Measurements from ENCODE around the gene SYNM.
"Not testable (repeated sequence)": the region's sequence is repeated elsewhere in the genome, so short reads cannot be mapped to it uniquely, and the experiment has no call there.

SYNM gene

DNA sequence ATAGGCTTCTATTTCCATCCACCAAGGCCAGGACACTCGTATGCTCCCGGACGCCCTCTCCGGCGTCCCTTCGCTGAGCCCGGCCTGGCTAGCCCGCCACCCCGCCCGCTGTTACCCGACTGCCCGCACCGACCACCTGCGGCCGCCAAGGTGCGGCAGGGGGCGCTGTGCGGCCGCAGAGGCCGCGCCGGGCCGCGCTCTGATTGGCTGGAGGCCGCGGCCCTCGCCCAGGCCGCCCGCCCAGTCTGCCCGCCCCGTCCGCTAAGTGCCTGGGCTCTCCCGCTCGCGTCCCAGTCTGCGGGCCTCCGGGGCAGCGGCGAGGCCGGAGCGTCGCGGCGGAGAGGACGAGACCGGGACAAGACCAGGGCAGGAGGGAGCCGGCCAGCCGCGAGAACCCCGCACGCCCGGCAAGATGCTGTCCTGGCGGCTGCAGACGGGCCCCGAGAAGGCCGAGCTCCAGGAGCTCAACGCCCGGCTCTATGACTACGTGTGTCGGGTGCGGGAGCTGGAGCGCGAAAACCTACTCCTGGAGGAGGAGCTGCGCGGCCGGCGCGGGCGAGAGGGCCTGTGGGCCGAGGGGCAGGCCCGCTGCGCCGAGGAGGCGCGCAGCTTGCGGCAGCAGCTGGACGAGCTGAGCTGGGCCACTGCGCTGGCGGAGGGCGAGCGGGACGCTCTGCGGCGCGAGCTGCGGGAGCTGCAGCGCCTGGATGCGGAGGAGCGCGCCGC lies at the start of gene SYNM:
Gene SYNM (plus strand): TSS at position 293 of the 726 bp plus-strand sequence. CDS start 120 bp downstream, at position 413.
- peak; percentile 88 for DNase-seq (ENCODE audit: low spot score)

DNA sequence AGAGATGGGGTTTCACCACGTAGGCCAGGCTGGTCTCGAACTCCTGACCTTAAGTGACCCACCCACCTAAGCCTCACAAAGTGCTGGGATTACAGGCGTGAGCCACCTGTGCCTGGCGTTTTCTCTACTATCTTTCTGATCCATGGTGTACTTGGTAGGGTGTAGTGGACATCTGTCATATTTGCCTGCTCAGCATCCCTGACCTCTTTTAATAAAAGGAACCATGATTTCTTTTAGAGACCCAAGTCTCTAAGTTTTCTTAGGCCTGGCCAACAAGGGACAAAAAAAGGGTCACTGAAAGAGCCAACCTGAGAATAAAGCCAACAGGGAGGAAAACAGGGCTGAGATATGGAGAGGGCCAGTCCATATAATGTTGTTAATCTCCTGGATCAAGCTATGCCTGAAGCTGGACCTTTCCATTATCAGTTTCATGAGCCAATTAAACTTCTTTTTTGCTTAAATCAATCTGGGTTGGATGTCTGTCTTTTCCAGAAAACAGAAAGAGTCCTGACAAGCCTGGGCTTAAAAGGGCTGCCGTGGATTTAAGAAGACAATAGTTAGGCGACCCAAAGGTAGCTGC lies 49.2 kb upstream of the SYNM start:
- no peak for DNase-seq (ENCODE audit: low spot score)

DNA sequence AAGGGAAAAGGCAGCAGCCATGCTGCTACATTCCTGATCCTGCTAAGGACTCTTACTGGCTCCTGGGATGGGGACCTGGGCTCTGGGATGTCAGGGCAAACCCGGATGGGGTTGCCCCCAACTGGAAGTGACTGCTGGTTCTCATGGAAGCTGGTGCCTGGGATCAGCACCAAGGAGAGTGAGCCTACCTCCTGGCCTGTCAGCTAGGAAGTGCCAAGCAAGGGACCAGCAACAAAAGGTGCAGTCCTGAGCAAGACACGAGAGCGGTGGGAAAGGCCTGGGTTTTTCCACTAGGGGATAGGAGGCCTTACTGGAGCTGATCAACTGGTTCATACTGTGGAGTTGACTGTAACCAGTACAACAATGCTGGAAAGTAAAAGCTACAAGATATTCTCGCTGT lies 47.9 kb upstream of the SYNM start:
- no peak for DNase-seq (ENCODE audit: low spot score)

DNA sequence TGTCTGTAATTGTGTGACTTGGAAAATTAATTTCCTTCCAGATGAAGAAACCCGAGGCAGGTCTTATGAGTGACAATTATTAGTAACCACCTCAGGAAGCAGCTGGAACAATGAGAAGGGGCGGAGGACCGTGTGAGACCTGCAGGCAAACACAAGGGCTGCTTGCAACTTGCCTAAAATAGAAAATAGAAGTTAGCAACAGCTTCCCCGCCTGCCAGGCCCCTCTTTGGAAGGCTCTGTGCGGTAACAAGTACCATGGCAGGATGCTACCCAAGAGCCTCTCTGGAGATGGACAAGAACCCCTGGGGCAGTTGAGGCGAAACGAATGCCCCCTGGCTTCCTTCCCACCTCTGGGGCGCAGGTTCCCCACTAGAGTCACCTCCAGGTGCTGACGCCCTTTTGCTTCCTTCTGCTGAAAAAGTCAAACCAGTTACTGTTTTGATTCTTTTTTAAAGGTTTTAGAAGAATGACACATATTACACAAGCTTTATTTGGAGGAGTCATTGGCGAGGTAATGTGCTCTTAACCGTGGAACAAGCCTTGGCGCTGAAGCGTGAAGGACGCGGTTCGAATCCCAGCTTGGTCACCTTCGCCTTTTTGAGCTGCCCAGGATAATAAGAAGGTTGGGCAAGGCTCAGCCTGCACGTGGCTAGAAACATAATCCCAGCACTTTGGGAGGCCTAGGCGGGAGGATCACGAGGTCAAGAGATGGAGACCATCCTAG lies 47.0 kb upstream of the SYNM start:
- DNase-seq (ENCODE audit: low spot score) = peak; percentile 56

GRCh38 chr15:99058421-99058870 lies 46.4 kb upstream of the SYNM start:
- DNase-seq (ENCODE audit: low spot score) = no peak

- peak; percentile 70 for DNase-seq (ENCODE audit: low spot score)
Measured at GRCh38 chr15:99059010-99059981, 45.6 kb upstream of the SYNM start.

DNA sequence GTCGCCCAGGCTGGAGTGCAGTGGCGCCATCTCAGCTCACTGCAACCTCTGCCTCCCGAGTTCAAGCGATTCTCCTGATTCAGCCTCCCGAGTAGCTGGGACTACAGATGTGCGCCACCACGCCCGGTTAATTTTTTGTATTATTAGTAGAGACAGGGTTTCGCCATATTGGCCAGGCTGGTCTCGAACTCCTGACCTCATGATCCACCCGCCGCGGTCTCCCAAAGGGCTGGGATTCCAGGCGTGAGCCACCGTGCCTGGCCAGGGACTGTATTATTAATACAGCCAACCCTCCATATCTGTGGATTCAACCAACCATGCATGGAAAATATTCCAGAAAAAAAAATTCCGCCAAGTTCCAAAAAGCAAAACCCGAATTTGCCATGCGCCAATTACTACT lies 44.7 kb upstream of the SYNM start:
- DNase-seq (ENCODE audit: low spot score) = not testable (repeated sequence)

DNA sequence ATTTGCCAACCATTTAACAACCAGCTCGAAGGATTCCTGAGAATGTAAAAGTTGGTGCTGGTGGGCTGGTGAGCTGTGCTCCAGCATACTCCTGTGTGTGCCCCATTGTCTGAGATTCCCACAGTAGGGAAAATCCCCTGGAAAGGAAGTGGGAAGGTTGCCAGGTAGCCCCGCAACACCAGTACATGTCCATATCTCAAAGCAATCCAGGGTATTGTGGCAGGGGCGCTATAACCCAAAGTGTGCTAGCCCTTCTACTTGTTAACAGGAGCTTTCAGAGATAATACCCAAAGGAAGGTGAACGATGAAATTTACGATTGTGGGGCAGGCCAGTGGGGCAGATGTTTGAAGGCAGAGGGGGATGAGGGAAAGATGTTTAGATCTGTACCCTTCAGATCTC lies 42.7 kb upstream of the SYNM start:
- DNase-seq (ENCODE audit: low spot score) = no peak

DNA sequence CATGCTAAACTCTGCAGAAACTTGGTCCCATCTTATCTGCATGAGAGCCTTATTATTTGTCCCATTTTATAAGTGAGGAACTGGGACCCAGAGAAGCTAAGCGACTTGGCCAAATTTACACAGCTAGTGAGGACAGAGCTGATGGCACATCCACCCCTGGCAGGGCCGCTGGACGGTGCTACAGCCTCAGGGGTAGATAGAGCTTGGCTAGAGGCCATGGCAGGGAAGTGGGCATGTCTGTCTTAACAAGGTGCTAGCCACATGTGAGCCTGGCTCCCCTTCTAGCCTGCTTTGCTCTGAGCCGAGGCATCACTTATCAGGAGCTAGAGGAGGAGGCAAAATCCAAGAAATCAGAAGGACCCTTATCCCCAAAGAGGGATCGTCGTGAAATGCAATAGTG lies 36.7 kb upstream of the SYNM start:
- no peak for DNase-seq (ENCODE audit: low spot score)

DNA sequence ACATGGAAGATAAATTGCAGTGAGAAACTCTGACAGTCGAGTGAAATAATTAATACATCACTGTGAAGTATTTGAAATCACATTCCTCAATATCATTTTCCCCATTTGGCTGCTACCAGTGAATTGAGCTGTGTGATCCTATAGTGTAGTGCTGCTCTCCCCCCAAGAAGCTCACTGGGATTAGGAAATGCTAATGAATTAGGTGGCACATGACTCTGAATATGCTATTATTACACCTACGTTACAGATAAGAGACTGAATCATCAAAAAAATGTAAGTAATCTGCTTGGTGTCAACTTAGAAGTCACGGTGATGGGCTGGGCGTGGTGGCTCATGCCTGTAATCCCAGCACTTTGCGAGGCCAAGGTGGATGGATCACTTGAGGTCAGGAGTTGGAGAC lies 34.7 kb upstream of the SYNM start:
- no peak for DNase-seq (ENCODE audit: low spot score)

DNA sequence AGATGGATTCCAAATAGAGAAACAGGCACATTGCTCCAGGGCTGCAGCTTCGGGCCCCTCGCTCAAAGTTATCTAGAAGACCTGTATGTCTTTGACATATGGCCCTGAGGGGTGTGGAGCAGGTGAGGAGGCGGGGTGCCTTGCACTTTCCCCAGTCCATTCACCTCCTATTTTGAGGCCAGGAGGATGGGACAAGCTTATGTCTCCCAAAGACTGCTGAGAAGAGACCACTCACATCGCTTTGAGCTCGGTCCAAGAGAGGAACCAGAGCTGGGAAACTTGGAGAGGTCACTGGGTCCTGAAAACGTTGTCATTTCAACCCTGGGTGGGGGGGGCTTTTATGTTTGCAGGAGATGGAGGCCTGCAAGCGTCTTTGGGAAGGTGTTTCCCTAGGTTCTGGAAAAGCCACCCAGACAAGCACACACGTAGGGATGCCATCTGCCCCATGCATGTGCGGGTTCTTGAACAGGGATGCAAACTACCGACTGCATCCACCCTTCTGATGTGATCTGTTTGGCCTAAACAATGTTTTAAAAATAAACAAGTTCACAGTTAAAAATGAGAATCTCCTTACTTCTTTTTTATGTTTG lies 33.7 kb upstream of the SYNM start:
- no peak for DNase-seq (ENCODE audit: low spot score)

DNA sequence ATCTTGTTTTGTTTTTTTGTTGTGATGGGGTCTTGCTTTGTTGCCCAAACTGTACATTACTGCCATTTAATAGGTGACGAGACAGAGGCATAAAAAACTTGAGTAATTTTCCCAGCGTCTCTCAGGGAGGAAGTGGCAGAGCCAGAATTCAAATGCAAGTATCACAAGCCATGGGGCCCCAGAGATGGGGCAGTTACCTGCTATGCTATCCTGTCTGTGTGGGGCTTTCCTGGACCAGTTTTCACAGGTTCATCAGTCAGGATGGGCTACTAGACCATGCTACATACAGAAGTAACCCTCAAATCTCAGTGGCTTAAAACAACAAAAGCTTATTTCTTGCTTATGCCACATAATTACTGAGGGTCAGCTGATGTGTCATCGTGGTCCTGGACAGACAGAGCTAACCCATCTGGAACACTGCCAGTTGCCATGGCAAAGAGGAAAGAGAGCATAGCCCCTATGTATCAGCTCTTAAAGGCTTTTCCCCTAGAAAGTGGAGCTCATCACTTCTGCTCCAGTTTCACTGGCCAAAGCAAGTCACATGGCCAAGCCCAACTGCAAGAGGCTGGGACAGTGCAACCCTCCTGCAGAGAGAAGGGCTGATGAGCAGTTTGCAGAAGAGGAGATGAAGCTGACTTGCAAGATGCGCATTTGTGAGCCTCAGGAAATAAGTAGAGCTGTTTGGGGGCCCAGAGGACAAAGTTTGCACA lies 31.7 kb upstream of the SYNM start:
- no peak for DNase-seq (ENCODE audit: low spot score)

DNA sequence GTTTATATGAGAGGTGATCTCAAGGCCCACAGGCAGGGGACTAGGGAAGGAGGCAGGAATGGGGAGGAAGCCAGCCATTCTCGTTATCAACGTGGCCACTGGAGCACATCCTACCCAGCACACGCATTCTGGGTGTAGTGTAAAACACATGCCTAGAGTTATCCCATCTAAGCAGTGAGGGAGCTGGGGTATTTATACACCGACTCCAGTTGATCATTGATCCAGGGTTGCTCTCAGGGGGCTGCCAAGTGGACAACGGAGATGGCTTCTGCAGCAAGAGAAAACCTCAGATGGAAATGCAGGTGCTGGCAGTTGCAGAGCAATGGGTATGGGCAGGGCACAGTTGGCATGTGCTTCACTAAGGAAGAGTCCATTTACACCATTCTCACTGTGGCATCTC lies 30.4 kb upstream of the SYNM start:
- no peak for DNase-seq (ENCODE audit: low spot score)

GRCh38 chr15:99075059-99075652 lies 29.7 kb upstream of the SYNM start:
- not testable (repeated sequence) for DNase-seq (ENCODE audit: low spot score)

DNA sequence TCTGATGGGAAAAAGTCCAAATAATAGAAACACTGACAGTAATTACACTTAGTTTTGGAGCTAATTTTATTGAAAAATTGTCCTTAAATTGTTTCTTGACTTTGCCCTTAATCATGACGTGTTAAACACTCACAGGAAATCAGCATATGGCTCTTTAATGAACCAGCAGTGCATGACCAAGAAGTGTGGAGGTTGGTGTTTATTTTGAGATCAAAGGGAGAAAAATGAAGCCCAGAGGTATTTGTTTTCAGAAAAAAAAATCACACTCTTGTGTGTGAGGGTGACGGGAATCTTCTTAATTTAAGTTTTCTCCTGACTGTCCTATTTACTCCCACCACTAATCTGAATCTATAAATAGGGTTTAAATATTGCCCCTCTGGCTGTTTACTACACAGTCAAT lies 28.8 kb upstream of the SYNM start:
- no peak for DNase-seq (ENCODE audit: low spot score)

GRCh38 chr15:99076555-99077308 lies 28.1 kb upstream of the SYNM start:
- peak; percentile 74 for DNase-seq (ENCODE audit: low spot score)

- no peak for DNase-seq (ENCODE audit: low spot score)
Measured at GRCh38 chr15:99082798-99083197, 22.1 kb upstream of the SYNM start.

DNA sequence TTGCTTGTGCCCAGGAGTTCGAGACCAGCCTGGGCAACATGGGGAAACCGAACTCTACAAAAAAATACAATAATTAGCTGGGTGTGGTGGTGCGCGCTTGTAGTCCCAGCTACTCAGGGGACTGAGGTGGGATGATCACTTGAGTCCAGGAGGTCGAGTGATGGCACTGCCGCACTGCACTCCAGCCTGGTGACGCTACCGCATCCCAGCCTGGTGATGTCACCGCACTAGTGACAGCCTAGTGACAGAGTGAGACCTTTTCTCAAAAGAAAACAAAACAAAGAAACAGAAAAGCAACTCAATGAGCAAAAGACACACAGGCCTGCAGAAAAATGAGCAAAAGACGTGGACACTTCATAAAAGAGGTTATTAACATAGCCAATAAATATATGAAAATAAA lies 19.9 kb upstream of the SYNM start:
- DNase-seq (ENCODE audit: low spot score) = no peak

DNA sequence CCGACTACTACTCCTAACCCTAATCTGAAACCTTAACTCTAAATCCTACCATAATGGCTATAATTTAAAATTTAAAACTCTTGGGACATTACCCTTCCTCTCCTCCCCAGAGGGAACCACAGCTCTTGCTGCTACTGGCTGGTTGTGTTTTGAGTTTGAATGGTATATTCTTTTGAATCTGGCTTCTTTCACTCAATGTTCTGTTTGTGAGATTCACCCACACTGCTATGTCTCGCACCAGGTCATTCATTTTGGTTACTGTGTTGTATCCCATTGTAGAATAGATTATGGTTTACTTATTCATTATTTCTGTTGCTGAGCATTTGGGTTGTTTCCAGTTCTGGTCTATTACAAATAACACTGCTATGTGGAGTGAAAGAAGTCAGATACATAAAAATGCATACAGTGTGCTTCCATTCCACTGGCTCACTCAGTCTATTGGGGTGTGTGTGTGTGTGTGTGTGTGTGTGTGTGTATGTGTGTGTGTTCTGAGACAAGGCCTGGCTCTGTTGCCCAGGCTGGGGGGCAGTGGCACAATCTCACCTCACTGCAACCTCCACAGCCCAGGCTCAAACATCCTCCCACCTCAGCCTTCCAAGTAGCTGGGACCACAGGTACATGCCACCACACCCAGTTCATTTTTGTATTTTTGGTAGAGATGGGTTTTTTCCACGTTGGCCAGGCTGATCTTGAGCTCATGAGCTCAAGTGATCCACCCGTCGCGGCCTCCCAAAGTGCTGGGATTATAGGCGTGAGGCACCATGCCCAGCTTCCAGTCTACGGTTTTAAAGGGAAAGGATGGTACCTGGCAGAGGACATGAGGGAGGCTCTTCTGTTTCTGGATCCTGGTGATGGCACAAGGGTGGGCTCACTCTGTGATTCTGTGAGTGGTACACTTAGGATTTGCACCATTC lies 19.2 kb upstream of the SYNM start:
- DNase-seq (ENCODE audit: low spot score) = no peak
